Activated effector memory CD4-positive, alpha-beta T cell treated with anti-CD3 and anti-CD28 coated beads, Interleukin-2, amount 50 U/mL, for 16 hours (primary cell): ENCODE results near the gene TMEM107.

Source experiments
- DNase-seq: peaks from one replicate; pipeline ENCODE4 v3.0.0-alpha.2; 2020

Gene TMEM107

GRCh38 chr17:8148560-8148959 is 27.6 kb downstream of the TMEM107 start:
- no peak for DNase-seq

DNA sequence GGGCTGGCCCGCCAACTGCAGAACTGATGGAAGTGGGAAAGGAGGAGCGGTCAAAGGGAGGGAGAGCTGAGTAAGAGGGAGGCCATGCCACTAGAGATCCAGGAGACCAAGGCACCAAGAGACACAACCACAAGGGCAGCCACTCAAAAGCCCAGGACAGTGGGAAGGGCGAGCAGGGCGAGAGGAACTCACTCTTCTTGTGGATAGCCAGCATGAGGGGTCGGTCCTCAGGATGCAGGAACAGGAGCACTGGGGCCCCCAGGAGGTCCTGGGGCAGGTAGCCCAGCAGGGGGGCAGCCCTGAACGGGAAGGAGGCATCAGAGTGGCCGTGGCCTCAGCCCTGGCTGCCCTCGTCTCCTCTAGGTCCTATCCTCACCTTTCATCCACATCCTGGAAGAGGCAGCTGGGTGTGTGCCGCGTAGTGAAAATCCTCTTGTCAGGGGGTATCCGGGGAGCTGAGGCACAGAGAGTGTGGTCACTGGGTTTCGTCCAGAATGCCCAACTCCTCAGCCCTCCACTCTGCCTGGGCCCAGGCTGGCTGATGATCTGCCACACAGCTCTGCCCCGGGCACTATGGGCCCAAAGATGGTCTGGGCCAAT is 28.3 kb downstream of the TMEM107 start:
- DNase-seq, result no peak

DNA sequence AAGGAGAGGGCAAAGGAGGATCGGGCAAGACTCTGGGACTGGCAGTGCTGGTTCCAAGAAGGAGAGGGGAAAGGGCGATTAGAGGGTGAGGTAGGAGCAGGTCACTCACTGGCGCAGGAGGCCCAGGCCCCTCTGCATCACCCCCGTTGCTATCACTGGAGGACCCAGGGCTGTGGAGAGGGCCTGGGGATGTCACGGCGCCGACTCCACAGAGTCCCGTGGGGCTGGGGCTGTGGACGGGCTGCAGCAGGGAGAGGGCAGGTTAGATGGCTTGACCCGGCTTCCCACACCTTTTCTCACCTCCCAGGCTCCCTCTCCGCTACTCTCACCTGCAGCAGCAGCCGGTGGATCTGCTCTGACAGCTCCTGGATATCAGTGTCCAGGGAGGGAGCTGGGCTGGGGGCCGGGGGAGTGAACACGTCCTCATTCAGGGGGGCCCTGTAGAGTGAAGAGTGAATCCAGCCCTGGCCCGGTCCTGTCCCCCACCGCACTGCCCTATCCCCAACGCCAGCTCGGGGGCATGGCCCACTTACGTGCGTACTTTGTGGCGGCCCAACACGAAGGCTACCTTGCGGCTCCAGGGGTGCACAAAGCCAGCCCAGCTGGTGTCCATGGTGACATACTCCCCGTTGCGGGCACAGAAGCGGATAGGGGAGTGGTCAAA is 28.9 kb downstream of the TMEM107 start:
- DNase-seq, result no peak

- no peak for DNase-seq
Measured at GRCh38 chr17:8146381-8147140, 29.6 kb downstream of the TMEM107 start.

GRCh38 chr17:8145811-8146210 is 30.4 kb downstream of the TMEM107 start:
- no peak for DNase-seq

- DNase-seq, result no peak
Measured at GRCh38 chr17:8144401-8145231, 31.6 kb downstream of the TMEM107 start.

GRCh38 chr17:8143581-8144400 is 32.4 kb downstream of the TMEM107 start:
- DNase-seq, result no peak

DNA sequence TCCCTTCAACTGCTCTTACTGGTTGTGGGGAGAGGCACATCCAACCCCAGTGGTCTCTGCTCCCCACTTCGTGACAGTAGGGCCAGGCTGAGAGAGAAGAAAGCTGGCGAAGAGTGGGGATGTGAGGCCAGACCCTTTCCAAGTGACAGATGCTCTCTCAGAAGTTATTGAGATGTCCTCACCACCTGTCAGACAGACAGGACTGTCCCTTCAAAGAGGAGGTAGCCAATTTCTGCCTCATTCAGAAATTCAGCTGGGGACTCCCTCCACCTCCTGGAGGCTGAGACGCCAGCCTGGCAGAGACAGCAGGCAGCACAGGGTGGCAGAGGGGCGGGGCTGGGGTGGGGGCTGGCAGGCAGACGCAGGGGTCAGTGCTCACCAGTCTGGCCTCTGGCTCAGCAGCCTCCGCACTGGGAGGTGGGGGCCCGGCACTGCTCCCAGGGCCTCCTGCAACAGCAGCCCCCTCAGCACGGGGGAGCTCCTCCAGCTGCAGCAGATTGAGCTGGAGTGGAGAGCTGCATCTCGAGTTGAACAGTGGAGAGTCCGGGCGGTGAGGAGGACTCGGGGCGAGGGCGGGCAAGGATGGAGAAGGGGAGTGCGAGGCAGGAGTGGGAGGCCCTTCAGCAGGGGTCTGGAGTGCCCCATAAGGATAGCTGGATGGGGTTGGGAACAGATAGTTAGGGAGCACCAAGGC is 33.1 kb downstream of the TMEM107 start:
- no peak for DNase-seq

DNA sequence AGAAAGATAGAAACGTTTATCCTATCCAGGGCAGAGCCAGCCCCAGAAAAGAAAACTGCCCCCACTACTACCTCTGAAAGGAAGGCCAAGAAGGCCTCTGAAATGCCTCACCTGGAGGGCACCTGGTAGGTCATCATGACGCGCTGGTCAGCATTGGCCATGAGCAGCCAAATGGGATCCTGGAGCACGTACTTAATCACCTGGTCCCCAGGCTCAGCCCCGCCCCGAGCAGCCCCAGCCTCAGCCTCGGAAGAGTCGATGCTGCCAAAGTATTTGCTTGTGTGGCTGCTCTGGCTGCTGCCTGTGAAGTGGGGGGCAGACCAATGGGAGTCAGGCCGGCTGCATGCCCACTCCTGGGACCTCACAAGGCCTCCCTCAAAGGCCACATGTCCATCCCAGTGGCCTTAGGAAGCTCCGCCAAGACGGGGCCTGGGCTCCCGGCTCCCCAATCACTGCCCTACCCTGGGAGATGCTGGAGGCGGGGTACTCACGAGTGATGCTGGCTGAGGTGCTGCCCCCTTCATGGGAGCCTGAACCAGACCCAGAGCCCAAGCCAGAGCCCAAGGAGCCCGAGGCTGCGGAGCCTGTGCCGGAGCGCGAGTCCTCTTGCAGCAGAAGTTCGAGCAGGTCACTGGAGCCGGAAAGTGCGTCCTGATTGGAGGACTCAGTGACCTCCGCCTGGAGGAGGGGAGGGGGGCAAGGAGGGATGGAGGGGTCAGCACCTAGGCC is 33.9 kb downstream of the TMEM107 start:
- no peak for DNase-seq

- no peak for DNase-seq
Measured at GRCh38 chr17:8141741-8142140, 34.4 kb downstream of the TMEM107 start.

GRCh38 chr17:8141045-8141444 is 35.1 kb downstream of the TMEM107 start:
- no peak for DNase-seq

- peak; percentile 64 for DNase-seq
Measured at GRCh38 chr17:8140065-8141029, 35.8 kb downstream of the TMEM107 start.

GRCh38 chr17:8138672-8139371 is 37.4 kb downstream of the TMEM107 start:
- peak; percentile 98 for DNase-seq

- no peak for DNase-seq
Measured at GRCh38 chr17:8138374-8138671, 37.9 kb downstream of the TMEM107 start.

DNA sequence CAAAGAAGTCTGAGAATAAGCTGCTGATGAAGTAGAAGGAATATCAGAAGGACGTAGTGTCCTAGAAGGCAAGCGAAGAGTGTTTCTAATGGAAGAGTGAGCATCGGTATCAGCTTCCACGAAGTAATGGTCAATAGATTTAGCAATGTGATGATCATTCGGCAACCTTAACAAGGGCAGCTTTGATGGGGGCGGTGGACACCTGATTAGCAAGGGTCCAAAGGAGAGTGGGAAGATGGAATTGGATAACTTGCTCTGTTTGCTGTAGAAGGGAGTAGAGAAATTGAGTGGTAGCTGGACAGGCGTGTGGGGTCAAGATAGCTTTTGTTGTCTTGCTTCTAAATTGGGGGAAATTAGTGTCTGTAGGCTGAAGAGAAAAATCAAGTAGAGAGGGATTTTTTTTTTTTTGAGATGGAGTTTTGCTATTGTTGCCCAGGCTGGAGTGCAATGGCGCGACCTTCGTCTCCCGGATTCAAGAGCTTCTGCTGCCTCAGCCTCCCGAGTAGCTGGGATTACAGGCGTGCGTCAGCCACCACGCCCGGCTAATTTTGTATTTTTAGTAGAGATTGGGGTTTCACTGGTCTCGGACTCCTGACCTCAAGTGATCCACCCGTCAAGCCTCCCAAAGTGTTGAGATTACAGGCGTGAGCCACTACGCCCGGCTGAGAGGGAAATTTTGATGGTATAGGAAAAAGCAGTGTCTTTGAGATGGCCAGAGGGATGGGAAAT is 38.4 kb downstream of the TMEM107 start:
- peak; percentile 64 for DNase-seq

GRCh38 chr17:8133941-8134340 is 42.2 kb downstream of the TMEM107 start:
- DNase-seq, result no peak

GRCh38 chr17:8133399-8133798 is 42.8 kb downstream of the TMEM107 start:
- no peak for DNase-seq

- DNase-seq, result no peak
Measured at GRCh38 chr17:8131844-8132441, 44.2 kb downstream of the TMEM107 start.
